ENCODE results near the gene ATP6V1C2.
"Not testable (repeated sequence)": the region's sequence is repeated elsewhere in the genome, so short reads cannot be mapped to it uniquely, and the experiment has no call there.

Gene ATP6V1C2

GRCh38 chr2:10771786-10772185 is 50.4 kb downstream of the ATP6V1C2 start:
- DNase-seq = no peak

- no peak for DNase-seq
Observed at GRCh38 chr2:10772201-10772867, 50.9 kb downstream of the ATP6V1C2 start.

- DNase-seq = no peak
Observed at GRCh38 chr2:10772868-10773215, 51.4 kb downstream of the ATP6V1C2 start.

GRCh38 chr2:10773821-10774341 is 52.5 kb downstream of the ATP6V1C2 start:
- no peak for DNase-seq

- no peak for DNase-seq
Observed at GRCh38 chr2:10774394-10774793, 53.0 kb downstream of the ATP6V1C2 start.

GRCh38 chr2:10775021-10775780 is 53.8 kb downstream of the ATP6V1C2 start:
- DNase-seq = no peak

GRCh38 chr2:10775831-10776230 is 54.4 kb downstream of the ATP6V1C2 start:
- DNase-seq = no peak

- DNase-seq = no peak
Observed at GRCh38 chr2:10776231-10776977, 55.0 kb downstream of the ATP6V1C2 start.

GRCh38 chr2:10777111-10777841 is 55.8 kb downstream of the ATP6V1C2 start:
- no peak for DNase-seq

GRCh38 chr2:10777842-10778723 is 56.7 kb downstream of the ATP6V1C2 start:
- no peak for DNase-seq

GRCh38 chr2:10778724-10779115 is 57.3 kb downstream of the ATP6V1C2 start:
- no peak for DNase-seq

- no peak for DNase-seq
Observed at GRCh38 chr2:10779776-10780490, 58.5 kb downstream of the ATP6V1C2 start.

- DNase-seq = no peak
Observed at GRCh38 chr2:10780491-10780820, 59.0 kb downstream of the ATP6V1C2 start.

- DNase-seq = not testable (repeated sequence)
Observed at GRCh38 chr2:10780821-10781220, 59.4 kb downstream of the ATP6V1C2 start.

- no peak for DNase-seq
Observed at GRCh38 chr2:10781746-10782145, 60.3 kb downstream of the ATP6V1C2 start.

GRCh38 chr2:10783421-10783820 is 62.0 kb downstream of the ATP6V1C2 start:
- no peak for DNase-seq

GRCh38 chr2:10784719-10785118 is 63.3 kb downstream of the ATP6V1C2 start:
- DNase-seq = no peak

GRCh38 chr2:10785260-10785659 is 63.8 kb downstream of the ATP6V1C2 start:
- no peak for DNase-seq

GRCh38 chr2:10786240-10786982 is 65.0 kb downstream of the ATP6V1C2 start:
- no peak for DNase-seq

- no peak for DNase-seq
Observed at GRCh38 chr2:10787176-10787968, 65.9 kb downstream of the ATP6V1C2 start.
